ENCODE data around the gene CDK3. TPM values are rescaled to one million over a fixed set of nuclear protein-coding genes. Genes with fewer than 3 reads are reported as not detected.

The CDK3 gene
- total and polyA plus RNA-seq, 2 experiments from 2014 or later = 13.4 to 18.5 TPM

GRCh38 chr17:75998327-75998795 lies 2.3 kb upstream of the CDK3 start:
- no peak for DNase-seq (ENCODE audit: low read depth in 1 of 2, low spot score in 1 of 2)
- Histone ChIP-seq H3K4me3 (no peak overlapping the region), H3K27ac (no peak overlapping the region), H3K4me1 (ENCODE audit: low read depth) (no peaks in the 10 kb centered on the region), H3K36me3 (peaks cover under 1% of the 10 kb centered on the region), H3K9me3 (ENCODE audit: low read depth) (no peaks in the 10 kb centered on the region), H3K27me3 (no peaks in the 10 kb centered on the region)
- no peak for TF ChIP-seq CTCF (IDR thresholded peaks at IDR 0.05; ENCODE audit: low read depth, low read length)

- DNase-seq (ENCODE audit: low read depth in 1 of 2, low spot score in 1 of 2) = peak; percentile 43 to 72
- no peak overlapping the region for H3K27ac ChIP-seq
- peak; percentile 63 for TF ChIP-seq CTCF (IDR thresholded peaks at IDR 0.05; ENCODE audit: low read depth, low read length)
- no peaks in the 10 kb centered on the region for H3K4me1 ChIP-seq (ENCODE audit: low read depth)
- H3K9me3 ChIP-seq (ENCODE audit: low read depth) = no peaks in the 10 kb centered on the region
- H3K27me3 ChIP-seq = no peaks in the 10 kb centered on the region
- no peaks in the 10 kb centered on the region for H3K36me3 ChIP-seq
- no peak overlapping the region for H3K4me3 ChIP-seq
Observed at GRCh38 chr17:76000016-76000754, 470 bp upstream of the CDK3 start.

GRCh38 chr17:76002100-76002499 lies 1.4 kb downstream of the CDK3 start:
- no peak for TF ChIP-seq CTCF (IDR thresholded peaks at IDR 0.05; ENCODE audit: low read depth, low read length)
- no peaks in the 10 kb centered on the region for H3K4me1 ChIP-seq (ENCODE audit: low read depth)
- no peak overlapping the region for H3K4me3 ChIP-seq
- no peaks in the 10 kb centered on the region for H3K9me3 ChIP-seq (ENCODE audit: low read depth)
- no peaks in the 10 kb centered on the region for H3K27me3 ChIP-seq
- H3K27ac ChIP-seq = no peak overlapping the region
- DNase-seq (ENCODE audit: low read depth in 1 of 2, low spot score in 1 of 2) = no peak
- H3K36me3 ChIP-seq = no peaks in the 10 kb centered on the region

- no peaks in the 10 kb centered on the region for H3K36me3 ChIP-seq
- no peaks in the 10 kb centered on the region for H3K9me3 ChIP-seq (ENCODE audit: low read depth)
- no peak for DNase-seq (ENCODE audit: low read depth in 1 of 2, low spot score in 1 of 2)
- H3K4me3 ChIP-seq = no peak overlapping the region
- H3K4me1 ChIP-seq (ENCODE audit: low read depth) = no peaks in the 10 kb centered on the region
- TF ChIP-seq CTCF (IDR thresholded peaks at IDR 0.05; ENCODE audit: low read depth, low read length) = no peak
- H3K27me3 ChIP-seq = no peaks in the 10 kb centered on the region
- no peak overlapping the region for H3K27ac ChIP-seq
Observed at GRCh38 chr17:76003915-76004314, 3.3 kb downstream of the CDK3 start.

GRCh38 chr17:76004750-76005262 lies 4.2 kb downstream of the CDK3 start:
- no peak overlapping the region for H3K27ac ChIP-seq
- no peak overlapping the region for H3K4me3 ChIP-seq
- DNase-seq (ENCODE audit: low read depth in 1 of 2, low spot score in 1 of 2) = no peak
- TF ChIP-seq CTCF (IDR thresholded peaks at IDR 0.05; ENCODE audit: low read depth, low read length) = no peak
- no peaks in the 10 kb centered on the region for H3K36me3 ChIP-seq
- no peaks in the 10 kb centered on the region for H3K9me3 ChIP-seq (ENCODE audit: low read depth)
- no peaks in the 10 kb centered on the region for H3K27me3 ChIP-seq
- H3K4me1 ChIP-seq (ENCODE audit: low read depth) = no peaks in the 10 kb centered on the region
